ENCODE results near the gene COL23A1. TPM values are rescaled to one million over a fixed set of nuclear protein-coding genes. Genes with fewer than 3 reads are reported as not detected.

Gene COL23A1
- total and polyA plus RNA-seq, 2 of the 13 experiments (the other 11 are each of a cell fraction or from before 2014, with no cell fraction given): not detected

DNA sequence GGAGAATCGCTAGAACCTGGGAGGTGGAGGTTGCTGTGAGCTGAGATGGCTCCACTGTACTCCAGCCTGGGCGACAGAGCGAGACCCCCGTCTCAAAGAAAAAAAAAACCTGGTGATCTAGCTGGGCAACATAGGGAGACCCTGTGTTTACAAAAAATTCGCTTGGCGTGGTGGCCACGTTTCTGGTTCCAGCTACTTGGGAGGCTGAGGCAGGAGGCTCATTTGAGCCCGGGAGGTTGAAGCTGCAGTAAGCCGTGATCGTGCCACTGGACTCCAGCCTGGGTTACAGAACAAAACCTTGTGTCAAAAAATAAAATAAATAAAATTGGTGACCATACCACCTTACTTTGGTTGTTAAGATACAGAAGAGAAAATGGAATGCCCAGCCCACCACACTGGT lies 387.7 kb downstream of the COL23A1 start (continued):
- TF ChIP-seq SYNCRIP (IDR thresholded peaks at IDR 0.05; ENCODE audit: insufficient read depth, low read depth, low read length) (no peak), KAT7 (CRISPR knock-in tag; IDR thresholded peaks at IDR 0.05; ENCODE audit: borderline replicate concordance) (no peak)

DNA sequence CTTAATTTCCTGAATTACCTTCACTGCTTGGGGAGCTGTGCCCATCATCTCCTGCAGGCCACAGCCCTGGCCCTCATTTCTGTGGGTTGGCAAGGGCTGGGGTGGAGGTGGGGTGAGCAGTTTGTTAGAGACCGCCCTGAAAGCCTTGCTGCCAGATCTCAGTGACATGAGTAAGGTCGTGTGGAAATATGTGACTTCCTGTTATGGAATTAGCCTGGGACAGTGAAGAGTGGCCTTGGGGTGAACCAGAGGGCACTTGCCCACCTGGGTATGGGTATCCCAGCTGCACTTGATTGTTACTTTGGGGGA lies 388.3 kb downstream of the COL23A1 start:
- H3K79me2 ChIP-seq (ENCODE audit: insufficient read depth, low read length): peaks cover 24% of the 10 kb centered on the region
- TF ChIP-seq, protein P1, sequence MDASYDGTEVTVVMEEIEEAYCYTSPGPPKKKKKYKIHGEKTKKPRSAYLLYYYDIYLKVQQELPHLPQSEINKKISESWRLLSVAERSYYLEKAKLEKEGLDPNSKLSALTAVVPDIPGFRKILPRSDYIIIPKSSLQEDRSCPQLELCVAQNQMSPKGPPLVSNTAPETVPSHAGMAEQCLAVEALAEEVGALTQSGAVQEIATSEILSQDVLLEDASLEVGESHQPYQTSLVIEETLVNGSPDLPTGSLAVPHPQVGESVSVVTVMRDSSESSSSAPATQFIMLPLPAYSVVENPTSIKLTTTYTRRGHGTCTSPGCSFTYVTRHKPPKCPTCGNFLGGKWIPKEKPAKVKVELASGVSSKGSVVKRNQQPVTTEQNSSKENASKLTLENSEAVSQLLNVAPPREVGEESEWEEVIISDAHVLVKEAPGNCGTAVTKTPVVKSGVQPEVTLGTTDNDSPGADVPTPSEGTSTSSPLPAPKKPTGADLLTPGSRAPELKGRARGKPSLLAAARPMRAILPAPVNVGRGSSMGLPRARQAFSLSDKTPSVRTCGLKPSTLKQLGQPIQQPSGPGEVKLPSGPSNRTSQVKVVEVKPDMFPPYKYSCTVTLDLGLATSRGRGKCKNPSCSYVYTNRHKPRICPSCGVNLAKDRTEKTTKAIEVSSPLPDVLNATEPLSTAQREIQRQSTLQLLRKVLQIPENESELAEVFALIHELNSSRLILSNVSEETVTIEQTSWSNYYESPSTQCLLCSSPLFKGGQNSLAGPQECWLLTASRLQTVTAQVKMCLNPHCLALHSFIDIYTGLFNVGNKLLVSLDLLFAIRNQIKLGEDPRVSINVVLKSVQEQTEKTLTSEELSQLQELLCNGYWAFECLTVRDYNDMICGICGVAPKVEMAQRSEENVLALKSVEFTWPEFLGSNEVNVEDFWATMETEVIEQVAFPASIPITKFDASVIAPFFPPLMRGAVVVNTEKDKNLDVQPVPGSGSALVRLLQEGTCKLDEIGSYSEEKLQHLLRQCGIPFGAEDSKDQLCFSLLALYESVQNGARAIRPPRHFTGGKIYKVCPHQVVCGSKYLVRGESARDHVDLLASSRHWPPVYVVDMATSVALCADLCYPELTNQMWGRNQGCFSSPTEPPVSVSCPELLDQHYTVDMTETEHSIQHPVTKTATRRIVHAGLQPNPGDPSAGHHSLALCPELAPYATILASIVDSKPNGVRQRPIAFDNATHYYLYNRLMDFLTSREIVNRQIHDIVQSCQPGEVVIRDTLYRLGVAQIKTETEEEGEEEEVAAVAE (CRISPR knock-in tag; IDR thresholded peaks at IDR 0.05; ENCODE audit: borderline replicate concordance): 0 out of 2 replicates have a peak, but pooled peaks have one; percentile 16
- peak; percentile 46 for TF ChIP-seq RARA (CRISPR knock-in tag; IDR thresholded peaks at IDR 0.05)
- TF ChIP-seq ZNF878 (CRISPR knock-in tag; IDR thresholded peaks at IDR 0.05): no peak
- no peak overlapping the region for H3K4me3 ChIP-seq (replicated peaks in 1 of 3; ENCODE audit: insufficient read depth in 1 of 3, low read depth in 2 of 3, low read length in 3 of 3)
- peaks cover 17% of the 10 kb centered on the region for H4K20me1 ChIP-seq (ENCODE audit: insufficient read depth, low read length)
- peaks cover 0 to 7% of the 10 kb centered on the region in 2 experiments; a peak in 1 of 5 replicates for H3K27me3 ChIP-seq (ENCODE audit: control insufficient read depth in 1 of 2, insufficient read depth in 2 of 2, low read length in 2 of 2)
- BruUV-seq (replicated peaks): no TSS peak
- H3K9ac ChIP-seq (ENCODE audit: insufficient read depth, low read depth, low read length): no peak overlapping the region
- FAIRE-seq: no peak
- ChIA-PET CTCF (ENCODE audit: low intra/inter-chr PET ratio, low total read pairs) (no interaction called here), POLR2A (no interaction called here)
- H3K36me3 ChIP-seq (replicated peaks in 1 of 2; ENCODE audit: control insufficient read depth in 1 of 2, insufficient read depth in 2 of 2, low read length in 2 of 2): peaks cover 0 to 9% of the 10 kb centered on the region in 2 experiments; a peak in 2 of 5 replicates
- in situ Hi-C loops (cut with HindIII; ENCODE audit: extremely low pct_ligation_motif_present, low pct_unique_long_range_greater_than_20kb): no loop called here
- intact Hi-C loops (cut with micrococcal nuclease; ENCODE audit: unreplicated experiment): no loop called here
- H3K27ac ChIP-seq (ENCODE audit: extremely low read length, insufficient read depth, low read length): no peak overlapping the region
- WGBS (ENCODE audit: low lambda C conversion rate): no CpG with 5 or more reads among the region's 2 CpGs
- no peak overlapping the region for H2AFZ ChIP-seq (ENCODE audit: low read length)
- no peaks in the 10 kb centered on the region for H3K9me3 ChIP-seq (ENCODE audit: low read length)
- DNase-seq (ENCODE audit: low spot score): peak; percentile 28
- ATAC-seq: no peak
- peak overlapping the region; percentile 42; the same call in 1 of the 2 replicates for H3K4me2 ChIP-seq (ENCODE audit: low read depth, low read length)
- H3K4me1 ChIP-seq (ENCODE audit: insufficient read depth, low read length): peaks cover 26% of the 10 kb centered on the region
